Body of pancreas (tissue), 4 donors: ENCODE measurements around the gene SLC35C1.

Experiments used
- POLR2A ChIP-seq, 3 donors: fragments of 450-650 bp; IDR thresholded peaks; one replicate each; pipeline ENCODE4 v1.6.1; 2016; ENCODE audit warnings: antibody characterized with exemption in 3 of 3, mild to moderate bottlenecking in 2 of 3
- TF ChIP-seq, protein P1 (sequence below), 7 experiments: fragments of 450-650 bp in 4 of 7; fragments of 200-600 bp in 3 of 7; sonication (generic) in 3 of 7; IDR thresholded peaks; one replicate each; pipeline ENCODE4 v1.5.1; 2016 to 2019; ENCODE audit warnings: antibody characterized with exemption in 7 of 7

DNA sequence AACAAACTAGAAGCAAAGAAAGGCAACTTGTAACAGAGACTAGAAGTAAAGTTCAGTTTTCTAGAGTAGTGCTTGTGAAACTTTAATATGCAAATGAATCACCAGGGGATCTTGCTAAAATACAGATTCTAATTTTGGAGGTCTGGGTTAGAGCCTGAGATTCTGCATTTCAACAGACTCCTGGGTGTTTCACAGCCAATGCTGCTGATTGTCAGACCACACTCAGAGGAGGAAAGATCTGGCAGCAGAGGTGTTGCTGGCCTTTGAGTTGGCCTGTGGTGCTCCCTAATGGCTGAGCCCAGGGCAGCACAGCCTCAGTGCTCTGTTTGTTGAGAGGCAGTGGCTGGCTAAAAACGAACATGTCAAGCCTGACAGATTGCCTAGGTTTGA is 47.8 kb downstream of the SLC35C1 start:
- TF ChIP-seq, protein P1, sequence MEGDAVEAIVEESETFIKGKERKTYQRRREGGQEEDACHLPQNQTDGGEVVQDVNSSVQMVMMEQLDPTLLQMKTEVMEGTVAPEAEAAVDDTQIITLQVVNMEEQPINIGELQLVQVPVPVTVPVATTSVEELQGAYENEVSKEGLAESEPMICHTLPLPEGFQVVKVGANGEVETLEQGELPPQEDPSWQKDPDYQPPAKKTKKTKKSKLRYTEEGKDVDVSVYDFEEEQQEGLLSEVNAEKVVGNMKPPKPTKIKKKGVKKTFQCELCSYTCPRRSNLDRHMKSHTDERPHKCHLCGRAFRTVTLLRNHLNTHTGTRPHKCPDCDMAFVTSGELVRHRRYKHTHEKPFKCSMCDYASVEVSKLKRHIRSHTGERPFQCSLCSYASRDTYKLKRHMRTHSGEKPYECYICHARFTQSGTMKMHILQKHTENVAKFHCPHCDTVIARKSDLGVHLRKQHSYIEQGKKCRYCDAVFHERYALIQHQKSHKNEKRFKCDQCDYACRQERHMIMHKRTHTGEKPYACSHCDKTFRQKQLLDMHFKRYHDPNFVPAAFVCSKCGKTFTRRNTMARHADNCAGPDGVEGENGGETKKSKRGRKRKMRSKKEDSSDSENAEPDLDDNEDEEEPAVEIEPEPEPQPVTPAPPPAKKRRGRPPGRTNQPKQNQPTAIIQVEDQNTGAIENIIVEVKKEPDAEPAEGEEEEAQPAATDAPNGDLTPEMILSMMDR (IDR thresholded peaks at IDR 0.05): peak in 1 of 7 experiments; percentile 7
- TF ChIP-seq POLR2A (IDR thresholded peaks at IDR 0.05): no peak
